K562 (cell line): Measurements from ENCODE around the gene AP1M1. TPM values are rescaled to one million over a fixed set of nuclear protein-coding genes. Genes with fewer than 3 reads are reported as not detected.

ENCODE experiments used
- ATAC-seq: fragments of 200-7000 bp; cut with Tn5 transposase; 3 replicates; pipeline ENCODE4 v1.9.1; 2020; ENCODE audit warnings: moderate library complexity
- BruUV-seq: library from RNA; stranded (reverse); fragments of 400-500 nt; replicated peaks from 2 replicates; lab custom pipeline; 2021; lab: Mats Ljungman, UMichigan
- CTCF ChIA-PET: fragments of 300-600 bp; formaldehyde crosslinking; extraction: SDS; loops from one replicate; lab custom pipeline; 2021; ENCODE audit warnings: low intra/inter-chr PET ratio; lab: Yijun Ruan, JAX
- POLR2A ChIA-PET: fragments of 300-600, 350-650 bp; sonication (Branson Sonifier 250); formaldehyde crosslinking; extraction: SDS; loops from one replicate; lab custom pipeline; 2021; ENCODE audit warnings: antibody characterized with exemption, inconsistent platforms; lab: Yijun Ruan, JAX
- DNase-seq, 4 experiments: peaks; one replicate each; pipeline versions ENCODE4 v3.0.0 to v3.0.0-alpha.2; 2011 to 2018; ENCODE audit warnings: low spot score in 3 of 4, mixed read lengths in 3 of 4; ENCODE audit errors: extremely low read depth in 1 of 4
- FAIRE-seq: peaks from 2 replicates; lab custom pipeline; 2011; peaks lifted over from hg19 to GRCh38; lab: Jason Lieb, UNC
- H2AFZ ChIP-seq: 2 replicates; pipeline ENCODE4 v1.6.0; 2011; ENCODE audit warnings: low read depth, low read length, control low read depth, inconsistent platforms
- H3K27ac ChIP-seq: fragments of 200-600 bp; 3 replicates; pipeline ENCODE4 v1.8.0; 2011; ENCODE audit warnings: low read depth, mild to moderate bottlenecking, control low read depth, inconsistent platforms, low read length, moderate library complexity, mixed read lengths; ENCODE audit errors: extremely low read depth
- H3K27me3 ChIP-seq, 2 experiments: fragments of 300-600 bp in 1 of 2; 2 replicates in 1 of 2; 3 replicates in 1 of 2; pipeline versions ENCODE4 v1.6.0 to v1.8.0; 2011; ENCODE audit warnings: inconsistent platforms in 2 of 2, low read length in 2 of 2, mild to moderate bottlenecking in 1 of 2, mixed read lengths in 1 of 2, moderate library complexity in 1 of 2; ENCODE audit not compliant: control insufficient read depth in 2 of 2, insufficient read depth in 2 of 2
- H3K36me3 ChIP-seq: fragments of 300-600 bp; 3 replicates; pipeline ENCODE4 v1.8.0; 2011; ENCODE audit warnings: mild to moderate bottlenecking, low read length, inconsistent platforms; ENCODE audit not compliant: control insufficient read depth, insufficient read depth
- H3K4me1 ChIP-seq, 2 experiments: fragments of 200-600 bp in 1 of 2; replicated peaks in 1 of 2; 2 replicates in 1 of 2; 3 replicates in 1 of 2; pipeline versions ENCODE4 v1.5.1 to v1.8.0; 2011; ENCODE audit warnings: inconsistent platforms in 2 of 2, low read length in 2 of 2, mild to moderate bottlenecking in 1 of 2, mixed read lengths in 1 of 2, moderate library complexity in 1 of 2; ENCODE audit not compliant: control insufficient read depth in 2 of 2, insufficient read depth in 2 of 2
- H3K4me2 ChIP-seq: 2 replicates; pipeline ENCODE4 v1.6.1; 2011; ENCODE audit warnings: low read length, control low read depth, inconsistent platforms, mixed read lengths; ENCODE audit not compliant: insufficient read depth
- H3K4me3 ChIP-seq: fragments of 200-600 bp; sonication (generic), shearing (Covaris generic); 2 replicates; pipeline ENCODE4 v1.5.1; 2016; ENCODE audit warnings: control low read depth, inconsistent platforms
- H3K79me2 ChIP-seq: fragments of 200-600 bp; 3 replicates; pipeline ENCODE4 v1.8.0; 2011; ENCODE audit warnings: low read length, inconsistent platforms; ENCODE audit not compliant: control insufficient read depth, insufficient read depth
- H3K9ac ChIP-seq, 2 experiments: 2 replicates each; pipeline versions ENCODE4 v1.6.0 to v1.6.1; 2011; ENCODE audit warnings: low read depth in 2 of 2, low read length in 2 of 2, control low read depth in 1 of 2, inconsistent platforms in 1 of 2, mild to moderate bottlenecking in 1 of 2, mixed read lengths in 1 of 2; ENCODE audit not compliant: insufficient read depth in 1 of 2
- H3K9me1 ChIP-seq: one replicate; pipeline ENCODE4 v1.6.0; 2011; ENCODE audit warnings: inconsistent platforms, mild to moderate bottlenecking, low read length, moderate library complexity; ENCODE audit not compliant: control insufficient read depth, insufficient read depth
- H3K9me3 ChIP-seq: replicated peaks from 2 replicates; pipeline ENCODE4 v1.5.1; 2011; ENCODE audit warnings: low read depth, low read length, inconsistent platforms; ENCODE audit not compliant: control insufficient read depth, insufficient read depth
- H4K20me1 ChIP-seq: replicated peaks from 2 replicates; pipeline ENCODE4 v1.6.1; 2011; ENCODE audit warnings: low read length, inconsistent platforms, mixed read lengths; ENCODE audit not compliant: control insufficient read depth, insufficient read depth
- BACH1 ChIP-seq: fragments of 200-800 bp; sonication (Bioruptor generic); IDR thresholded peaks from 2 replicates; pipeline ENCODE4 v1.6.1; 2016; ENCODE audit warnings: missing genetic modification characterization, missing compliant biosample characterization
- BRCA1 ChIP-seq, 2 experiments: fragments of 450-650 bp in 1 of 2; sonication (generic) in 1 of 2; formaldehyde crosslinking in 1 of 2; IDR thresholded peaks; 2 replicates each; pipeline versions ENCODE4 v1.5.0 to v1.6.1; 2017 to 2020; ENCODE audit warnings: mild to moderate bottlenecking in 1 of 2, missing genetic modification reagents in 1 of 2
- CBFA2T3 ChIP-seq: fragments of 450-650 bp; IDR thresholded peaks from 2 replicates; pipeline ENCODE4 v1.6.1; 2017
- CHCHD3 ChIP-seq: fragments of 250-450 bp; sonication (Bioruptor Pico); IDR thresholded peaks from 2 replicates; pipeline ENCODE4 v2.1.2; 2022; ENCODE audit warnings: mild to moderate bottlenecking
- EP400 ChIP-seq: fragments of 450-650 bp; IDR thresholded peaks from 2 replicates; pipeline ENCODE4 v1.6.1; 2017; ENCODE audit warnings: antibody characterized with exemption, mild to moderate bottlenecking, moderate library complexity
- KDM1A ChIP-seq, 2 experiments: fragments of 450-650 bp; IDR thresholded peaks; 2 replicates each; pipeline ENCODE4 v1.6.1; 2016; ENCODE audit warnings: mild to moderate bottlenecking in 2 of 2
- MEIS2 ChIP-seq: fragments of 450-650 bp; IDR thresholded peaks from 2 replicates; pipeline ENCODE4 v1.6.1; 2014; ENCODE audit warnings: mild to moderate bottlenecking; ENCODE audit not compliant: partially characterized antibody
- NR2C1 ChIP-seq, 2 experiments: fragments of 450-650 bp; IDR thresholded peaks; 2 replicates each; pipeline ENCODE4 v1.6.1; 2017; ENCODE audit warnings: mild to moderate bottlenecking in 2 of 2, antibody characterized with exemption in 1 of 2, inconsistent platforms in 1 of 2, missing compliant biosample characterization in 1 of 2, missing genetic modification characterization in 1 of 2
- RBM25 ChIP-seq: fragments of 200-400 bp; formaldehyde crosslinking; IDR thresholded peaks from 2 replicates; pipeline ENCODE4 v1.6.1; 2018; ENCODE audit warnings: low read length, low read depth, moderate library complexity; ENCODE audit not compliant: severe bottlenecking
- ZNF561 ChIP-seq: fragments of 450-650 bp; formaldehyde crosslinking; conservative IDR thresholded peaks from 2 replicates; pipeline ENCODE4 v1.4.0; 2020; ENCODE audit warnings: mild to moderate bottlenecking, moderate library complexity
- ZNF764 ChIP-seq: fragments of 250-450 bp; sonication (Bioruptor Pico); IDR thresholded peaks from 2 replicates; pipeline ENCODE4 v1.4.0; 2020; ENCODE audit warnings: low read depth, mild to moderate bottlenecking, moderate library complexity
- WGBS: fragments of 100-300 bp; shearing (Covaris generic); methylation state at CpG from one replicate; pipeline ENCODE4 v1.1.6; 2016; ENCODE audit warnings: low coverage, mixed read lengths; ENCODE audit not compliant: insufficient coverage; ENCODE audit errors: missing lambda C conversion rate; 5-methylcytosine and 5-hydroxymethylcytosine counted together
- in situ Hi-C: fragments of 300-500 bp; cut with MboI; formaldehyde crosslinking; loops from 4 replicates; pipeline ENCODE4 v1.15.0; 2018; ENCODE audit warnings: inconsistent platforms, mixed read lengths
- intact Hi-C: fragments of 100-400 bp; cut with micrococcal nuclease; formaldehyde crosslinking; loops from 2 replicates; pipeline ENCODE4 v1.14.2; 2022
- polyA plus RNA-seq, 8 experiments: library from polyadenylated mRNA; depleted of rRNA in 4 of 8; stranded (reverse) in 5 of 8; unstranded in 3 of 8; fragments of >200 nt; fragmentation: Nextera tagmentation in 2 of 8; fragmentation: Illumina TruSeq in 1 of 8; extraction: Ambion mirVana in 2 of 8; extraction: Trizol in 1 of 8; gene quantifications; 2 replicates each; pipeline versions ENCODE4 v1.2.1 to v1.2.3, GENCODE V29; 2011 to 2014; ENCODE audit warnings: inconsistent platforms in 1 of 8, missing spikeins in 1 of 8
- total RNA-seq, 7 experiments: library from RNA; depleted of rRNA in 6 of 7; stranded (reverse); fragments of >200 nt in 6 of 7; fragmentation: Illumina TruSeq in 2 of 7; extraction: Trizol in 2 of 7; gene quantifications; 2 replicates each; pipeline versions ENCODE4 v1.2.1 to v1.2.3, GENCODE V29; 2011 to 2021; ENCODE audit warnings: low replicate concordance in 1 of 7
- TF ChIP-seq, protein P1 (sequence below), 2 experiments: fragments of 150-350 bp in 1 of 2; IDR thresholded peaks; 2 replicates each; pipeline ENCODE4 v1.6.1; 2012 to 2016; ENCODE audit warnings: low read depth in 2 of 2, low read length in 2 of 2, mild to moderate bottlenecking in 1 of 2, moderate library complexity in 1 of 2
- TF ChIP-seq, protein P2 (sequence below), 3 experiments: fragments of 200-800 bp in 1 of 3; fragments of 250-450 bp in 1 of 3; fragments of 450-650 bp in 1 of 3; sonication (Bioruptor Pico) in 1 of 3; sonication (Bioruptor generic) in 1 of 3; formaldehyde crosslinking in 1 of 3; IDR thresholded peaks; 2 replicates each; pipeline versions ENCODE4 v1.6.1 to v1.8.0; 2016 to 2022; ENCODE audit warnings: mild to moderate bottlenecking in 2 of 3, missing genetic modification characterization in 2 of 3, missing compliant biosample characterization in 1 of 3, moderate library complexity in 1 of 3

AP1M1 gene
- total and polyA plus RNA-seq, 9 of the 15 experiments (the other 6 are each of a cell fraction or from before 2014, with no cell fraction given) = 0.87 to 56.2 (median 29.1) TPM

DNA sequence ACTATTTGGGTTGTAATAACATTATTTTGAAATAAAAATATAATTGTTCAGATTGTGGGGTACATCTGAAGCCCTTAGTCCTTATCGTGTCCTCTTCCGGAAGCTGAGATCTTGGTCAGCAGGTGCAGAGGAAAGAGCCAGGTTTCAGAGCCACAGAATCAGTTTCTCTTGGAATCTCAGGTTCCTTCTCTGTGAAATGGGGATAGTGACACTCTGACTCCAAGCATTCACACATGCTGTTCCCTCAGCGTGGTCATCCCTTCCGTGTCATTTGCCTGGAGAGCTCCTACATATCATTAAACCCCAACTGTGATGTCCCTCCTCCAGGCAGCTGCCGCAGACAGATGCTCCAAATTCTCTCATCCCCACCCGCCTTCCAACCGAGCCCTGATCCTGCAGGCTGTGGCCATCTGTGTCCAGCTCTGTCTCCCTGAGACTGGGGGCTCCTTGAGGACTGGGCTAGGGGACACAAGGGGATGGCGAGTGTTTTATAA, 59.8 kb downstream of the AP1M1 start:
- Histone ChIP-seq H2AFZ (no peak overlapping the region), H3K4me1 (peaks cover 29 to 30% of the 10 kb centered on the region in 2 experiments)
- WGBS = 27% methylated on average over 6 of the region's 8 CpGs

More for the DNA sequence above, 59.8 kb downstream of the AP1M1 start:
- FAIRE-seq (no peak), ATAC-seq (no peak), DNase-seq (peak in 2 of 4 experiments; percentile 41 to 44)
- no TSS peak for BruUV-seq
- peaks cover 4% of the 10 kb centered on the region; the same call in 1 of the 2 replicates for H4K20me1 ChIP-seq
- H3K9me1 ChIP-seq = no peaks in the 10 kb centered on the region
- ChIA-PET CTCF (interaction anchor here (0.6 kb wide), 1 partner anchor 418 kb away, joined by 5 read pairs; no protein-coding TSS in a partner anchor), POLR2A (interaction anchor here (0.7 kb wide), 1 partner anchor 39 kb away, joined by 3 read pairs; no protein-coding TSS in a partner anchor)
- H3K27ac ChIP-seq = no peak overlapping the region
- intact Hi-C loops = no loop called here
- H3K4me2 ChIP-seq = no peak overlapping the region
- TF ChIP-seq EP400 = no peak
- TF ChIP-seq MEIS2 = no peak
- TF ChIP-seq, protein P1, sequence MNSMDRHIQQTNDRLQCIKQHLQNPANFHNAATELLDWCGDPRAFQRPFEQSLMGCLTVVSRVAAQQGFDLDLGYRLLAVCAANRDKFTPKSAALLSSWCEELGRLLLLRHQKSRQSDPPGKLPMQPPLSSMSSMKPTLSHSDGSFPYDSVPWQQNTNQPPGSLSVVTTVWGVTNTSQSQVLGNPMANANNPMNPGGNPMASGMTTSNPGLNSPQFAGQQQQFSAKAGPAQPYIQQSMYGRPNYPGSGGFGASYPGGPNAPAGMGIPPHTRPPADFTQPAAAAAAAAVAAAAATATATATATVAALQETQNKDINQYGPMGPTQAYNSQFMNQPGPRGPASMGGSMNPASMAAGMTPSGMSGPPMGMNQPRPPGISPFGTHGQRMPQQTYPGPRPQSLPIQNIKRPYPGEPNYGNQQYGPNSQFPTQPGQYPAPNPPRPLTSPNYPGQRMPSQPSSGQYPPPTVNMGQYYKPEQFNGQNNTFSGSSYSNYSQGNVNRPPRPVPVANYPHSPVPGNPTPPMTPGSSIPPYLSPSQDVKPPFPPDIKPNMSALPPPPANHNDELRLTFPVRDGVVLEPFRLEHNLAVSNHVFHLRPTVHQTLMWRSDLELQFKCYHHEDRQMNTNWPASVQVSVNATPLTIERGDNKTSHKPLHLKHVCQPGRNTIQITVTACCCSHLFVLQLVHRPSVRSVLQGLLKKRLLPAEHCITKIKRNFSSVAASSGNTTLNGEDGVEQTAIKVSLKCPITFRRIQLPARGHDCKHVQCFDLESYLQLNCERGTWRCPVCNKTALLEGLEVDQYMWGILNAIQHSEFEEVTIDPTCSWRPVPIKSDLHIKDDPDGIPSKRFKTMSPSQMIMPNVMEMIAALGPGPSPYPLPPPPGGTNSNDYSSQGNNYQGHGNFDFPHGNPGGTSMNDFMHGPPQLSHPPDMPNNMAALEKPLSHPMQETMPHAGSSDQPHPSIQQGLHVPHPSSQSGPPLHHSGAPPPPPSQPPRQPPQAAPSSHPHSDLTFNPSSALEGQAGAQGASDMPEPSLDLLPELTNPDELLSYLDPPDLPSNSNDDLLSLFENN (IDR thresholded peaks at IDR 0.05; ENCODE audit: low read depth in 2 of 2, low read length in 2 of 2) = no peak
- peak; percentile 24 to 65; a peak in 3 of 4 replicates for TF ChIP-seq KDM1A (IDR thresholded peaks at IDR 0.05)
- TF ChIP-seq, protein P2, sequence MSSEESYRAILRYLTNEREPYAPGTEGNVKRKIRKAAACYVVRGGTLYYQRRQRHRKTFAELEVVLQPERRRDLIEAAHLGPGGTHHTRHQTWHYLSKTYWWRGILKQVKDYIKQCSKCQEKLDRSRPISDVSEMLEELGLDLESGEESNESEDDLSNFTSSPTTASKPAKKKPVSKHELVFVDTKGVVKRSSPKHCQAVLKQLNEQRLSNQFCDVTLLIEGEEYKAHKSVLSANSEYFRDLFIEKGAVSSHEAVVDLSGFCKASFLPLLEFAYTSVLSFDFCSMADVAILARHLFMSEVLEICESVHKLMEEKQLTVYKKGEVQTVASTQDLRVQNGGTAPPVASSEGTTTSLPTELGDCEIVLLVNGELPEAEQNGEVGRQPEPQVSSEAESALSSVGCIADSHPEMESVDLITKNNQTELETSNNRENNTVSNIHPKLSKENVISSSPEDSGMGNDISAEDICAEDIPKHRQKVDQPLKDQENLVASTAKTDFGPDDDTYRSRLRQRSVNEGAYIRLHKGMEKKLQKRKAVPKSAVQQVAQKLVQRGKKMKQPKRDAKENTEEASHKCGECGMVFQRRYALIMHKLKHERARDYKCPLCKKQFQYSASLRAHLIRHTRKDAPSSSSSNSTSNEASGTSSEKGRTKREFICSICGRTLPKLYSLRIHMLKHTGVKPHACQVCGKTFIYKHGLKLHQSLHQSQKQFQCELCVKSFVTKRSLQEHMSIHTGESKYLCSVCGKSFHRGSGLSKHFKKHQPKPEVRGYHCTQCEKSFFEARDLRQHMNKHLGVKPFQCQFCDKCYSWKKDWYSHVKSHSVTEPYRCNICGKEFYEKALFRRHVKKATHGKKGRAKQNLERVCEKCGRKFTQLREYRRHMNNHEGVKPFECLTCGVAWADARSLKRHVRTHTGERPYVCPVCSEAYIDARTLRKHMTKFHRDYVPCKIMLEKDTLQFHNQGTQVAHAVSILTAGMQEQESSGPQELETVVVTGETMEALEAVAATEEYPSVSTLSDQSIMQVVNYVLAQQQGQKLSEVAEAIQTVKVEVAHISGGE (CRISPR knock-in tag; IDR thresholded peaks at IDR 0.05) = 0 out of 6 replicates have a peak, but pooled peaks of 1 of the 3 experiments have one; percentile 8
- TF ChIP-seq NR2C1 (IDR thresholded peaks at IDR 0.05) = no peak
- TF ChIP-seq NR2C1 (tag; IDR thresholded peaks at IDR 0.05) = no peak; the same call in 1 of the 2 replicates
- no peak for TF ChIP-seq ZNF561 (CRISPR knock-in tag)
- peak; percentile 52 for TF ChIP-seq RBM25
- TF ChIP-seq CHCHD3 (CRISPR knock-in tag) = no peak
- TF ChIP-seq BACH1 = no peak
- TF ChIP-seq BRCA1 (IDR thresholded peaks at IDR 0.05) = no peak
- TF ChIP-seq BRCA1 (CRISPR knock-in tag; IDR thresholded peaks at IDR 0.05) = no peak
- no peak for TF ChIP-seq ZNF764
- 0 out of 2 replicates have a peak, but pooled peaks have one; percentile 22 for TF ChIP-seq CBFA2T3
- H3K79me2 ChIP-seq = no peaks in the 10 kb centered on the region
- in situ Hi-C loops = no loop called here
- H3K9me3 ChIP-seq = no peaks in the 10 kb centered on the region
- H3K36me3 ChIP-seq = no peaks in the 10 kb centered on the region
- no peak overlapping the region for H3K9ac ChIP-seq
- no peaks in the 10 kb centered on the region for H3K27me3 ChIP-seq
- no peak overlapping the region for H3K4me3 ChIP-seq
